NK-92 (cell line): ENCODE data around the gene TXNDC17.
"Not testable (repeated sequence)": the region's sequence is repeated elsewhere in the genome, so short reads cannot be mapped to it uniquely, and the experiment has no call there.

Experiments
- DNase-seq: peaks from one replicate; lab custom pipeline; 2025; ENCODE audit not compliant: unreplicated experiment; lab: John Stamatoyannopoulos, UW

TXNDC17 gene

GRCh38 chr17:6636616-6637457 lies 4.0 kb upstream of the TXNDC17 start:
- DNase-seq = no peak

DNA sequence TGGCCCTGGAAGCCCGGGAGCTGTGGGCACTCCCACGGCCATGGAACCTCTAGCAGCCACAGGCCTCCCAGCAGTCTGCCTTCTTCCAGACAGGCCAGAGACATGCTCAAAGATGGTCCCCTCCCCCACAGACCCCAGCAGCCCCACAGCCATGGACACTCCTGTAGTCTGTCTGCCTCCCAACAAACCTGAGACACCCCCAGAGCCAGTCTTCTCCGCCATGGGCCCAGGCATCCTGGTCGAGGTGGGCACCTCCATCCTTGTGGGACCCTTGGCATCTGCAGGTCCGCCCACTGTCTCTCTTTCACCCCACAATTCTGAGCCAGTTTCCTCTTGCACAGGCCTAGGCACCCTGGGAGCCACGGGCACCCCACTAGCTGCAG lies 3.4 kb upstream of the TXNDC17 start:
- no peak for DNase-seq

DNA sequence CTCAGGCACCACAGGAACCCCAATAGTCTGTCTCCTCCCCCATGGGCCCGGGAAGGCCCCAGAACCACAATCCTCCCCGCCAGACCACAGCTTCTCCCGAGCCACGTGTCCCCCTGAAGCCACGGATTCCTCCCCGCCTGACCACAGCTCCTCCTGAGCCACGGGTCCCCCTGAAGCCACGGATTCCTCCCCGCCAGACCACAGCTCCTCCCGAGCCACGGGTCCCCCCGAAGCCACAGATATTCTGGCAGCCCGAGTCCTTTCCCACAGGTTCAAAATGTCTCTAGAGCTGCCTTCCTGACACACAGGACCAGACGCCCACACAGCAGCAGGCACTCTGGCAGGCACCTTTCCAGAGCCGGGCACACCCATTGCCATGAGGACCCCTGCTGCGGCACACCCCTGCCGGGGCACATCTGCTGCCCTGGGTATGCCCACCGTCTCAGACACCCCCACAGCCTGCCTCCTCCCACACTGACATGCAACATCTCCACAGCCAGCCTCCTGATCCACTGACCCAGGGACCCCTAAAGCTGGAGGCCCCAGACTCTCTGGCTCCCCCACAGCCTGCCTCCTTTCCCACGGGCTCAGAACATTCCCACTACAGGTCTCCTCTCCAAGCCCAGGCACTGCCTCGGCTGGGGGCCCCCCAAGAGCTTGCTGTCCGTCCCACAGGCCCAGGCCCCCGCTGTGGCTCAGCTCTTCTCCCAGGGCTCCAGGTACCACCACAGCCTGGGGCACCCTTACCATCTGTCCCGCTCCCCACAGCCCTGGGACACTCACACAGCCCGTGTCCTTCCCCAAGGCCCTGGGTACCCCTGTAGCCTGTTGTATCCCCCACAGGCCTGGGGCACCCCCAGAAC lies 2.6 kb upstream of the TXNDC17 start:
- DNase-seq = no peak

GRCh38 chr17:6639014-6639585 lies 1.8 kb upstream of the TXNDC17 start:
- no peak for DNase-seq

DNA sequence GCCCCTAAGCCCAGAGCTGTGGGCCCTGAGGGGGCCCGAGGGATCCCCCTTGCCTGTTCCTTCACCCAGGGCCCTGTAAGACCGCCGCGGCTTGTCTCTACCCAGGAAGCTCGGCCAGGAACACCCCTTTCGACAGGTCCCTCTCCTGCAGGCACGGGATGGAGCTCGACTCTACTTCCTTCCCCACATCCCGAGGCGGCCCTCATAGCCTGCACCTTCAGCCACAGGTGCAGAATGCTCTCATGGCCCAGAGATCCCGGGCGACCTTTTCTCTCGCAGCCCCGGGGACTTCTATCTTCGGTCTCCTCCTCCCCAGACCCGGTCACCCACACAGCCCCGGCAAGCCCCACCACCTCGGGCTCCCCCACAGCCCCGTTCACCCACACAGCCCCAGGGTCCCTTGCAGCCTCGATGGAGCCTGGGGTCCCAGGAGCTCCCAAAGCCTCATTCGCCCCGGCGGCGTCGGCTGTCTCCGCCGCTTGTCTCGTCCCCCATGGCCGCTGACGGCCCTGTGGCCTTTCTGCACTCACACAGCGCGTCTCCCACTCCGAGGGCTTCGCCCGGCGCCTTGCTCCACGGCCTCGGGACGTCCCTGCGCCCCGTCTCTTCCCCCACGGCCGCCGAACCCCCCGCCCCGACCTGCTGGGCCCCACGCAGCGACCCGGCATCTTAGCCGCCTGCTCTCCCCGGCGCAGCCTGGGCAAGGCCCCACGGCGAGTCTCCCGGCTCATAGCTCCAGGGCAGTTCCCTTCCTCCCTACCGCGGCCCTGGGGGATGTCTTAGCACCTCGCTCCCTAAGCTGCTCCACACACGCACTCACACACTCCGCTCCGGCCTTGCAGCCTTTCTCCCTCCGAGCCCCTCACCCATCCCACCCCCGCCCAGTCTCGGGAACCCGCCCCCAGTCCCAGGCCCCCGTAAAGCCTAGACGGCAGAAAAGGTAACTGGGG lies 999 bp upstream of the TXNDC17 start:
- no peak for DNase-seq

- no peak for DNase-seq
These were observed 495 bp downstream of the TXNDC17 start for GRCh38 chr17:6641247-6641863.

DNA sequence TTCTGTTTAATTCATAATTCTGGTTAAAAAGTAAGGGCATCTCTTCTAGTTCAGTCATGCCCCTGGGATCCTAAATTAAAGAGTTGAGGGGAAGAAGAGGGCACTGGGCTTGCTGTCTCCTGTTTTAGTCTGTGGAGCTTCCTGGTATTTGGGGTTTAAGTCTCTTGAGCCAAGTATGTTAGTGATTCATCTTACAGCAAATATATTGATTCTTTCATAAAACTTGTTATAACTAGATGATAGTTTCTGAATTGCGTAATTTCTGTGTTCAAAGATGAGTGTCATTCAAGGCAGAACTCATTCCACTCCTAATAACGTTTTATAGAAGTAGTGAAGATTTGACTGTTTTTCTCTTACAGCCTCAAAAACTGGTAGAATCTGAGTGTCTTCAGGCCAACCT lies 1.7 kb downstream of the TXNDC17 start:
- DNase-seq = no peak

DNA sequence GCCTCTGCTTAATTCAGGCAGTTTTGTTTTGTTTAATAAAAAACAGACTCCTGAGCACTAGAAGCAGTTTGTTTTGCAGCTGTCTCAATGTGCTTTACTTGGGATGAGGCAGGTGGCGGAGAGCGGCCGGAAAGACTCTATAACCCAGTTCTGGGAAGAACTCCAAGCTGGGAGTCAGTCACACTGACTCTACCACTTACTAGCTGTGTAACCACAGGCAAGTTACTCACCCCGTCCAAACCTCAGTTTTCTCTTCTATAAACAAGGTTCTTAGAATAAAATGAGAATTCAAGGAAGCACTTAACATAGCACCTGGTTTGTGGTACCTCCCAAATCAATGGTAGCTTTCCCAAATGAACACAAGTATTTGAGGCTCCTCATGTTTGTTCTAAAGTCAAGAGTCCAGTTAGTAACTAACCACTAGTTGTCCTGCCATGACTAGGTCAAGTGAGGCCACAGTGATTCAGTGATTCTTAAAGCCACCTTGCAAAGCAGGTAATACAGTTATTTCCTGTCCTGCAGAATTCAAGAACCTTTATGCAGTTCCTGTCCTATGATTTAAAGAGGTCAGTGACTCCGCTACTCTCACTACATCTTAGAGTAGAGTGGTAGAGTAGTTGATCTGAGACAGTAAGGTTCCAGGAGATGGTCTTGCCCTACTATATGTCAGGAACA lies 2.7 kb downstream of the TXNDC17 start:
- no peak for DNase-seq

DNA sequence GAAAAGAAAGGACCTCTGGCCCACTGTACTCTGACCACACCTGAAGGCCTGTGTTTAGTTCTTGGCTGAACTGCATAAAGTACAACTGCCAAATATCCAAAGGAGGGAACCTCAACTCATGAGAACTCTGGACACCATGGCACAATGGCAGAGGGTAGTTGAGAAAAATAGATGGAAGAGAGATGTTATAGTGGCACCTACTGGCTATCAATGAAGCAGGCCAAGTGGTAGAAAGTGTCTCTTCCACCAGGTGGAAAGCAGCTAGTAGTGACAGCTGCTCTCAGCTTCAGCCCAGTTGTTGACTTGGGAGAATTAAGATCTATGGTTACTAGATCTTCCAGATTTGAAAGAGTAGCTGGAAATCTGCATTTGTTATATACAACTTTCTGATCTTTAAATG lies 7.3 kb downstream of the TXNDC17 start:
- no peak for DNase-seq

- peak; percentile 37 for DNase-seq
These were observed 10.6 kb downstream of the TXNDC17 start, which contains the start of the genes C17orf100 and MED31 for GRCh38 chr17:6651354-6651918. TSS of gene C17orf100 (plus strand) at chr17:6651762. CDS start at chr17:6651914, 152 bp downstream. TSS of gene MED31 (minus strand) at chr17:6651605. CDS start at chr17:6651528, 77 bp downstream.

DNA sequence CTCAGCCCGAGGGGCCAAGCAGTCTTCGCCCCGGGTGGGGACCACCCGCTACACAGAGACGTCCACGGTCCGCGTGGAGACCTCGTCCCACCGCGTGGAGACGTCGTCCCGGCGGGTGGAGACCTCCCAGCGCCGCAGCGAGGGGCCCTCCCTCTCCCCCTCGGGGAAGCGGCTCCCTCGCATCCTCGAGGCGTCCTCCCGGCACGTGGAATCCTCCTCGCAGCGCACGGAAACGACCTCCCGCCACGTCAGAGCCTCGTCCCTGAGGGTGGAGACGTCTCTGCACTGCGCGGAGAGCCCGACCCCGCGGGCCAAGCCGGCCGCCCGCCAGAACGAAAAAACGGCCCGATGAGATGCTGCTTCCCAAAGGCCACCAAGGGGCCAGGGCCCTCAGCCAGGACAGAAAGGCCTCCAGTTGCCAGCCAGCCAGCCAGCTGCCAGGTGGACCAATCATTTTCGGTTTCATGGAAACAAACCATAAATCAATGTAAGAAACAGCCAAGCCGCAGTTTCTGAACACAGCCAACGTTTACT lies 11.1 kb downstream of the TXNDC17 start:
- DNase-seq = no peak

GRCh38 chr17:6654841-6655731 lies 14.2 kb downstream of the TXNDC17 start:
- DNase-seq = no peak

- not testable (repeated sequence) for DNase-seq
These were observed 15.0 kb downstream of the TXNDC17 start for GRCh38 chr17:6655732-6656361.

GRCh38 chr17:6656797-6657632 lies 16.2 kb downstream of the TXNDC17 start:
- DNase-seq = not testable (repeated sequence)

DNA sequence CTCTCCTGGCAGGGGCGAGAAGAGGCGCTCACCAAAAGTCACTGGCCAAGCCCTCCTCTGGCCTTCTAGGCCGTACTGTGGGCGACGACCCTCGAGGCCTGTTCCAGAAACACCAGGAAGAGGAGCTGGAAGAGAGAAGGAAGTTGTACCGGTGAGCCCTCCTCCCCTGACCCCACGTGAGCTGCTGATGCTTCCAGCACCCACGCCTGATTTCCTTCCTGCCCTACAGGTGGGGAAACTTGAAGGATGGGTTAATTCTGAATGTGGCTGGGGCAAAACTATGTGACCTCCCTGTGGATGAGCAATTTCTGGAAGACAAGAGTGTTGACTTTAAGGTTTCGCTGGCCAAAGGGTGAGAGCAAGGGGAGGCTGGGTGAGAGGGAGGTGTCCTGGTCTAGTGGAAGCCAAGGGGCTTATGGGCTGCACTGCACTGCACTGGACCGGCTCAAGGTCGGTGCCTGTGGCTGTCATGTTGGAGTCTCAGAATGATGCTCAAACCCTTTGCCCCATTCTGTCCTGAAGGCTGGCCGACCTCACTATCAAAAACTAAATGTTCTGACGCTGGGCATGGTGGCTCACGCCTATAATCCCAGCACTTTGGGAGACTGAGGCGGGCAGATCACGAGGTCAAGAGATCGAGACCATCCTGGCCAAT lies 16.9 kb downstream of the TXNDC17 start:
- DNase-seq = no peak

GRCh38 chr17:6658411-6658810 lies 17.6 kb downstream of the TXNDC17 start:
- DNase-seq = not testable (repeated sequence)
